Liver (tissue), 3 donors: ENCODE results near the gene EVA1B.

Experiments used
- CTCF ChIP-seq: fragments of 150-350 bp; IDR thresholded peaks from 2 replicates; pipeline ENCODE4 v1.5.1; 2017; ENCODE audit warnings: improper control_type of control experiment, low read depth, low read length; ENCODE audit not compliant: missing input control
- HNF4G ChIP-seq: IDR thresholded peaks from 2 replicates; pipeline ENCODE4 v1.6.1; 2016; ENCODE audit warnings: antibody characterized with exemption
- RAD21 ChIP-seq, 2 donors: IDR thresholded peaks; 2 replicates each; pipeline ENCODE4 v1.6.1; 2016; ENCODE audit warnings: antibody characterized with exemption in 2 of 2, mild to moderate bottlenecking in 2 of 2
- REST ChIP-seq: IDR thresholded peaks from 2 replicates; pipeline ENCODE4 v1.6.1; 2016; ENCODE audit warnings: antibody characterized with exemption, mild to moderate bottlenecking
- RXRA ChIP-seq, 2 donors: IDR thresholded peaks; 2 replicates each; pipeline ENCODE4 v1.6.1; 2017 to 2018; ENCODE audit warnings: antibody characterized with exemption in 2 of 2, mild to moderate bottlenecking in 1 of 2
- SP1 ChIP-seq: IDR thresholded peaks from 2 replicates; pipeline ENCODE4 v1.6.1; 2018; ENCODE audit warnings: antibody characterized with exemption, mild to moderate bottlenecking
- donor health status: healthy.
- donor health status: healthy.

- TF ChIP-seq CTCF (no peak), SP1 (no peak), REST (no peak), RXRA (IDR thresholded peaks at IDR 0.05) (peak in 1 of 2 donors; percentile 40), HNF4G (no peak), RAD21 (IDR thresholded peaks at IDR 0.05) (peak; percentile 4 to 8)
Observed at GRCh38 chr1:36279110-36279788, 44.2 kb downstream of the EVA1B start.
